ENCODE results near the gene ZNF414. TPM values are rescaled to one million over a fixed set of nuclear protein-coding genes. Genes with fewer than 3 reads are reported as not detected.

Gene ZNF414
- total RNA-seq, 1 donor from 2014 or later: 189 TPM

- H3K36me3 ChIP-seq: peaks cover 3% of the 10 kb centered on the region in 2 donors
- no peaks in the 10 kb centered on the region for H3K9me3 ChIP-seq
- H3K4me1 ChIP-seq: no peaks in the 10 kb centered on the region
- intact Hi-C loops (cut with DNase I): no loop called here
- no peak overlapping the region for H3K4me3 ChIP-seq
- H3K27me3 ChIP-seq: no peaks in the 10 kb centered on the region
- H3K27ac ChIP-seq: no peak overlapping the region
- TF ChIP-seq, protein P1, sequence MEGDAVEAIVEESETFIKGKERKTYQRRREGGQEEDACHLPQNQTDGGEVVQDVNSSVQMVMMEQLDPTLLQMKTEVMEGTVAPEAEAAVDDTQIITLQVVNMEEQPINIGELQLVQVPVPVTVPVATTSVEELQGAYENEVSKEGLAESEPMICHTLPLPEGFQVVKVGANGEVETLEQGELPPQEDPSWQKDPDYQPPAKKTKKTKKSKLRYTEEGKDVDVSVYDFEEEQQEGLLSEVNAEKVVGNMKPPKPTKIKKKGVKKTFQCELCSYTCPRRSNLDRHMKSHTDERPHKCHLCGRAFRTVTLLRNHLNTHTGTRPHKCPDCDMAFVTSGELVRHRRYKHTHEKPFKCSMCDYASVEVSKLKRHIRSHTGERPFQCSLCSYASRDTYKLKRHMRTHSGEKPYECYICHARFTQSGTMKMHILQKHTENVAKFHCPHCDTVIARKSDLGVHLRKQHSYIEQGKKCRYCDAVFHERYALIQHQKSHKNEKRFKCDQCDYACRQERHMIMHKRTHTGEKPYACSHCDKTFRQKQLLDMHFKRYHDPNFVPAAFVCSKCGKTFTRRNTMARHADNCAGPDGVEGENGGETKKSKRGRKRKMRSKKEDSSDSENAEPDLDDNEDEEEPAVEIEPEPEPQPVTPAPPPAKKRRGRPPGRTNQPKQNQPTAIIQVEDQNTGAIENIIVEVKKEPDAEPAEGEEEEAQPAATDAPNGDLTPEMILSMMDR (IDR thresholded peaks at IDR 0.05): no peak
- DNase-seq (ENCODE audit: low spot score in 2 of 2): no peak
Measured at GRCh38 chr19:8550070-8550469, 36.1 kb upstream of the ZNF414 start.

DNA sequence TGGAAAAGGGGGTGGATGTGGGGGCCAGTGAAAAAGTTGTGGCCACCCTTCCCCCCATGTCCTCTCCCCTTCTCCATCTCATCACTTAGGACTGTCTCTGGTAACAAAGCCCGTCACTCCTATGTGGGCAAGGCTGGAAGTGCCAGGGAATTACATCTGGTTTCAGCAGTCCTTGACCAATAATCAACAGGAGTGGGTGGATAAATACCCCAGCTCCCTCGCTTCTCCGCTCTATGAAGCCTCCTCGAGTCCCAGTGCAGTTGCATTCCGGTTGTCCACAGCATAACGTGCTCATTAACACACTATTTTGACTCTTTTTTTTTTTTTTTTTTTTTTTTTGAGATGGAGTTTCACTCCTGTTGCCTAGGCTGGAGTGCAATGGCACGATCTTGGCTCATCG lies 31.8 kb upstream of the ZNF414 start:
- Histone ChIP-seq H3K27ac (no peak overlapping the region), H3K4me3 (no peak overlapping the region), H3K4me1 (no peaks in the 10 kb centered on the region), H3K36me3 (peaks cover 1 to 3% of the 10 kb centered on the region in 2 donors), H3K9me3 (no peaks in the 10 kb centered on the region), H3K27me3 (no peaks in the 10 kb centered on the region)
- DNase-seq (ENCODE audit: low spot score in 2 of 2): no peak
- TF ChIP-seq, protein P1 (IDR thresholded peaks at IDR 0.05): no peak
- intact Hi-C loops (cut with DNase I): no loop called here

GRCh38 chr19:8544168-8544567 lies 30.2 kb upstream of the ZNF414 start:
- TF ChIP-seq, protein P1 (IDR thresholded peaks at IDR 0.05): no peak
- Histone ChIP-seq H3K4me3 (no peak overlapping the region), H3K9me3 (no peaks in the 10 kb centered on the region), H3K27me3 (no peaks in the 10 kb centered on the region), H3K4me1 (no peaks in the 10 kb centered on the region), H3K27ac (no peak overlapping the region), H3K36me3 (peaks cover 0 to 3% of the 10 kb centered on the region in 2 donors)
- DNase-seq (ENCODE audit: low spot score in 2 of 2): no peak
- intact Hi-C loops (cut with DNase I): no loop called here

DNA sequence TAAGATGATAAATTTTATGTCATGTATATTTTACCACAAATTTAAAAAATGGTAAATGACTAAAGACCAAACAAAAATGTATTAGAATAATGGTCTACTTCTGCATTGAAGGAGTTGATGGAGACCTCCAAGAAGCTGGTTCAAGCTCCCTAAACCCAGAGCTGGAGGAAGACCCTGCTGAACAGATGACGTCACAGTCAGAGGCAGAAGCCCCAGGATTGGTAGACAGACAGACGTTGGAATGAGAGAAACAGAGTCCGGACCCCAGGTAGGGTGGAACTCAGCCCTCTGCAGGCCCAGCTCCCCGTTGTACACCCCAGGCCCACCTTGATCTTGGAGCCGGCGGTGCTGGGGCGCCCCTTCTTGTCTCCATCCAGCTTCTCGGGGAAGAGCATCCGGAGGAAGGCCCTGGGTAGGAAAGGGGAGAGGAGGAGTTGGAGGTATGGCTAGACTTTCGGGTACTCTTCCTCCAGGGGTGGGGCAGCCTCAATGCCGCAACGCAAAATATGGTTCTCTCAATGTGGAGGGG lies 25.7 kb upstream of the ZNF414 start:
- TF ChIP-seq, protein P1 (IDR thresholded peaks at IDR 0.05): no peak
- intact Hi-C loops (cut with DNase I): no loop called here
- H3K4me1 ChIP-seq: no peaks in the 10 kb centered on the region
- no peak overlapping the region for H3K27ac ChIP-seq
- H3K27me3 ChIP-seq: no peaks in the 10 kb centered on the region
- no peak overlapping the region for H3K4me3 ChIP-seq
- no peaks in the 10 kb centered on the region for H3K36me3 ChIP-seq
- H3K9me3 ChIP-seq: no peaks in the 10 kb centered on the region
- no peak for DNase-seq (ENCODE audit: low spot score in 2 of 2)

DNA sequence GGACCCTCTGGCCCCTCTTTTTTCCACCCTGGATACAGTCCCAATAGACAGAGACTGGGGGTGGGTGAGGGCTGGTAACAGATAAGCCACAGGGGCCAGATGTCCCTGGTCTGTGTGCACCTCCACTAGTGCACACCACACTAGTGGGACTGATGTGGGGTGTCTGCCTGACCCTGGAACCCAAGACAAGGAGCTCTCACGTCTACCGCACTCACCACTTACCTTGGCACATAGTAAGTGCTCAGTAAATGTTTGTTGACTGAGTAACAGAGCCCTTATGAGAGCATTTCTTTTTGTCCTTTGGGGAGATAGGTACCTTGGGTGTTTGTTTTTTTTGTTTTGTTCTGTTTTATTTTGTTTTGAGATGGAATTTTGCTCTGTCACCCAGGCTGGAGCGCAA lies 23.1 kb upstream of the ZNF414 start:
- Histone ChIP-seq H3K27me3 (no peaks in the 10 kb centered on the region), H3K36me3 (no peaks in the 10 kb centered on the region), H3K27ac (no peak overlapping the region), H3K4me3 (no peak overlapping the region), H3K9me3 (no peaks in the 10 kb centered on the region), H3K4me1 (no peaks in the 10 kb centered on the region)
- no peak for DNase-seq (ENCODE audit: low spot score in 2 of 2)
- TF ChIP-seq, protein P1 (IDR thresholded peaks at IDR 0.05): no peak
- intact Hi-C loops (cut with DNase I): no loop called here

DNA sequence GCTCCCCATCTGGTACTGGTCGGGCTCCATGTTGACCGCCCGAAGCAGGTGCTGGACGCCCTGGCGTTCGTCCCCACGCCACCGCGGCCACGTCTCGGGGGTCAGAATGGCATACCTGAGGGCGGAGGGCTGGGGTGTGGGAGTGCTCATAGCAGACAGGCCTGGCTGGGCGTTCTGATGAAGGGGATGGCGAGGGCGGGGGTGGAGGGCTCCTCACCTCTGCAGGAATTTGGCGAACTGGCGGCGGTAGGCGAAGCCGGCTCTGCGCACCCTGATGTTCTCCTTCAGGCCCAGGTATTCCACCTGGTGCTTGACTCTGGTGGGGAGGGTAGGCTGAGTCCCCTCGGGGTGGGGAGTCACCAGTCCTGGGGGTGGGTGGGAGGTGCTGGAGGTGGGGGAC lies 22.3 kb upstream of the ZNF414 start:
- no peak overlapping the region for H3K27ac ChIP-seq
- H3K4me1 ChIP-seq: no peaks in the 10 kb centered on the region
- DNase-seq (ENCODE audit: low spot score in 2 of 2): no peak
- no peak overlapping the region for H3K4me3 ChIP-seq
- no peaks in the 10 kb centered on the region for H3K27me3 ChIP-seq
- H3K9me3 ChIP-seq: no peaks in the 10 kb centered on the region
- TF ChIP-seq, protein P1 (IDR thresholded peaks at IDR 0.05): no peak
- intact Hi-C loops (cut with DNase I): no loop called here
- no peaks in the 10 kb centered on the region for H3K36me3 ChIP-seq
